ENCODE measurements around the gene TH.
"Not testable (repeated sequence)": the region's sequence is repeated elsewhere in the genome, so short reads cannot be mapped to it uniquely, and the experiment has no call there.

Gene TH

DNA sequence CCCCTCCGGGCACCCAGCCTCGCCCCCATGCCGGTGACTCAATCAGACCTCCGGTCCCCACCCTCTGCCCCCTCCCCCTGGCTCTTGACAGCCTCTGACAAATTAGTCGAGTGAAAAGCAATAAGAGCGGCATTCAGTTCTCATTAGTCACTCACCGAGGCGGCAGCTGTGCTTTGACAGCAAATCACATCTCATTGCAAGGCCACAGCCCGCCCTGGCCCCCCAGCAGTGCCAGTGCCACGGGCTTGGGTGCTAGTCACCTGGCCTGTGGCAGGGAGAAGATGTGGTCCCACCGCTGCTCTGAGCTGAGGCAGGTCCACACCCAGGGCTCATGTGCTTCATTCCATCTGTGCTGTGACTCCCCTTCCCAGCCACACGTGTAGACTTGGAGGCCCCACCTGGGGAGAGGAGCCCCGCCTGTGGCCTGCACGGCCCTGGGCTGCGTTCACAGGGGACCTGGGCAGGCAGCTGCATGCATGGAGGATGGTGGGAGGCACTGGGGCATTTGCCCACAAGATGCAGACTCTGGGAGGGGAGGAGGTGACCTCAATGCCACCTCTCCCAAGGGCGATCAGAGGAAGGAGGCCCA lies 7.4 kb upstream of the TH start:
- Histone ChIP-seq H3K9me2 (replicated peaks; ENCODE audit: insufficient read depth, low read length) (no peaks in the 10 kb centered on the region), H3K79me2 (ENCODE audit: low read length) (no peaks in the 10 kb centered on the region), H3K4me3 (ENCODE audit: low read length) (no peak overlapping the region), H3K9ac (ENCODE audit: low read length) (no peak overlapping the region), H3K4me1 (ENCODE audit: low read length) (no peaks in the 10 kb centered on the region), H3K4me2 (ENCODE audit: low read depth, low read length) (no peak overlapping the region), H4K20me1 (ENCODE audit: insufficient read depth, low read length) (no peaks in the 10 kb centered on the region), H3K27me3 (replicated peaks; ENCODE audit: insufficient read depth, low read length) (peaks cover 83% of the 10 kb centered on the region), H3K27ac (ENCODE audit: low read length) (no peak overlapping the region), H3F3A (ENCODE audit: insufficient read depth, low read length) (no peaks in the 10 kb centered on the region), H2AFZ (ENCODE audit: low read length) (no peak overlapping the region), H3K9me3 (replicated peaks; ENCODE audit: insufficient read depth, low read length) (no peaks in the 10 kb centered on the region), H3K36me3 (replicated peaks; ENCODE audit: insufficient read depth, low read length) (no peaks in the 10 kb centered on the region)
- TF ChIP-seq EZH2 (optimal IDR thresholded peaks at IDR 0.05; ENCODE audit: low read depth, low read length) (no peak), EZH2phosphoT487 (IDR thresholded peaks at IDR 0.05; ENCODE audit: low read length) (no peak)
- TF ChIP-seq, protein P1, sequence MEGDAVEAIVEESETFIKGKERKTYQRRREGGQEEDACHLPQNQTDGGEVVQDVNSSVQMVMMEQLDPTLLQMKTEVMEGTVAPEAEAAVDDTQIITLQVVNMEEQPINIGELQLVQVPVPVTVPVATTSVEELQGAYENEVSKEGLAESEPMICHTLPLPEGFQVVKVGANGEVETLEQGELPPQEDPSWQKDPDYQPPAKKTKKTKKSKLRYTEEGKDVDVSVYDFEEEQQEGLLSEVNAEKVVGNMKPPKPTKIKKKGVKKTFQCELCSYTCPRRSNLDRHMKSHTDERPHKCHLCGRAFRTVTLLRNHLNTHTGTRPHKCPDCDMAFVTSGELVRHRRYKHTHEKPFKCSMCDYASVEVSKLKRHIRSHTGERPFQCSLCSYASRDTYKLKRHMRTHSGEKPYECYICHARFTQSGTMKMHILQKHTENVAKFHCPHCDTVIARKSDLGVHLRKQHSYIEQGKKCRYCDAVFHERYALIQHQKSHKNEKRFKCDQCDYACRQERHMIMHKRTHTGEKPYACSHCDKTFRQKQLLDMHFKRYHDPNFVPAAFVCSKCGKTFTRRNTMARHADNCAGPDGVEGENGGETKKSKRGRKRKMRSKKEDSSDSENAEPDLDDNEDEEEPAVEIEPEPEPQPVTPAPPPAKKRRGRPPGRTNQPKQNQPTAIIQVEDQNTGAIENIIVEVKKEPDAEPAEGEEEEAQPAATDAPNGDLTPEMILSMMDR (IDR thresholded peaks at IDR 0.05; ENCODE audit: low read length), result no peak
- DNase-seq, result no peak

DNA sequence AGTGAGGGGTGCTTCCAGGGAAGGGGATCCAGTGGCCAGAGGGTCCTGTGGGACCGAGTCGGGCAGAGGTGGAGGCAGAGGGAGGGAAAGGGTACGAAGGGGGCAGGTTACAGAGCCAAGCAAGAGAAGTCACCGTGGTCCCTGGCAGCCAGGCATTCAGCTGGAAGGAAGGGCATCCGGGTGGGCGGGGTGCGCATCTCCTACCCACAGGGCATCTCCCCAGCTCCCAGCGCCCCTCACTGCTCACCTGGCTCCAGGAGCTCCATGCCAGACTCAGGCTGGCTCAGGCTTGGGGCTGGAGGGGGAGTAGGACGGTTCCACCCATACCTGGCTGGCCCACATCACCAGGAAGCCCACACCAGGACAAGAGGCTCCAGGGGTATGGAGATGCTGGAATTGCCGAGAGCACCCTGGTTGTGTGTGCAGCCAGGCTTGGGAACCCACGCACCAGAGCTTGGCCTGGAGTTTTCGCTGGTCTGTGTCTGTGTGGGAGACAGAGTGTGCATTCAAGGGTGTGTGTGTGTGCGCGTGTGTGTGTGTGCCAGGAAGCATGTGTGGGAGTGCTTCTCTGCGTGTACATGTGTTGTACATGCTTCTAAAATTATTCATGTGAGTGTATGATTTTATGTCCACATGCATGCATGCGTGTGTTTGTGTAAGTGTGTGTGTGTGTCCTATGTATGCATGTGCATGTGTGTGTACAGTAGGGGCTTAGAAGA lies 6.6 kb upstream of the TH start:
- not testable (repeated sequence) for H4K20me1 ChIP-seq (ENCODE audit: insufficient read depth, low read length); H3K9ac ChIP-seq (ENCODE audit: low read length); H3K36me3 ChIP-seq (replicated peaks; ENCODE audit: insufficient read depth, low read length); H3K79me2 ChIP-seq (ENCODE audit: low read length); H2AFZ ChIP-seq (ENCODE audit: low read length); H3K9me3 ChIP-seq (replicated peaks; ENCODE audit: insufficient read depth, low read length); H3K4me1 ChIP-seq (ENCODE audit: low read length); H3F3A ChIP-seq (ENCODE audit: insufficient read depth, low read length); H3K27ac ChIP-seq (ENCODE audit: low read length); H3K4me2 ChIP-seq (ENCODE audit: low read depth, low read length); H3K4me3 ChIP-seq (ENCODE audit: low read length); H3K9me2 ChIP-seq (replicated peaks; ENCODE audit: insufficient read depth, low read length); DNase-seq
- peaks cover 83% of the 10 kb centered on the region for H3K27me3 ChIP-seq (replicated peaks; ENCODE audit: insufficient read depth, low read length)

DNA sequence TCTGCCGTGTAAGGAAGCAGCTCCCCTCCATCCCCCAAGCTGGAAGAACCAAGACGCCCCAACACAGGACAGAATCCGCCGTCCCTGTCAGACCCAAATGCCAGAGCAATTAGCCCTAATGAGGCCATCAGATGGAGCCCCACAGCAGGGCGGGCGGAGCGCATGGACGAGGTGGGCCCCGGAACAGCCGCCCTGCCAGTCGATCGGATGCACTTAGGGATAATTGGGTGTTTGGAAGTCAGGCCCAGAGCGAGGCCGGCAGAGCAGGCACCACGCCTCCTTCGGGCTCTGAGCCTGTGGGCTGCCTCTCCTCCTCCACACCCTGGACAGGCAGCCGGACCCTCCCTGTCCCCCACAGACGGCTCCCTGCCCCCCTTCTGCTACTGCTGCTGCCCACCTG lies 5.5 kb upstream of the TH start:
- Histone ChIP-seq H2AFZ (ENCODE audit: low read length) (no peak overlapping the region), H3K9me2 (replicated peaks; ENCODE audit: insufficient read depth, low read length) (no peaks in the 10 kb centered on the region), H3K79me2 (ENCODE audit: low read length) (no peaks in the 10 kb centered on the region), H3F3A (ENCODE audit: insufficient read depth, low read length) (no peaks in the 10 kb centered on the region), H3K4me3 (ENCODE audit: low read length) (no peak overlapping the region), H4K20me1 (ENCODE audit: insufficient read depth, low read length) (no peaks in the 10 kb centered on the region), H3K27ac (ENCODE audit: low read length) (no peak overlapping the region), H3K27me3 (replicated peaks; ENCODE audit: insufficient read depth, low read length) (peaks cover 83% of the 10 kb centered on the region), H3K4me1 (ENCODE audit: low read length) (no peaks in the 10 kb centered on the region), H3K9ac (ENCODE audit: low read length) (no peak overlapping the region), H3K9me3 (replicated peaks; ENCODE audit: insufficient read depth, low read length) (no peaks in the 10 kb centered on the region), H3K36me3 (replicated peaks; ENCODE audit: insufficient read depth, low read length) (no peaks in the 10 kb centered on the region), H3K4me2 (ENCODE audit: low read depth, low read length) (no peak overlapping the region)
- TF ChIP-seq, protein P1 (IDR thresholded peaks at IDR 0.05; ENCODE audit: low read length), result no peak
- no peak for TF ChIP-seq EZH2phosphoT487 (IDR thresholded peaks at IDR 0.05; ENCODE audit: low read length)
- no peak for TF ChIP-seq EZH2 (optimal IDR thresholded peaks at IDR 0.05; ENCODE audit: low read depth, low read length)
- no peak for DNase-seq

DNA sequence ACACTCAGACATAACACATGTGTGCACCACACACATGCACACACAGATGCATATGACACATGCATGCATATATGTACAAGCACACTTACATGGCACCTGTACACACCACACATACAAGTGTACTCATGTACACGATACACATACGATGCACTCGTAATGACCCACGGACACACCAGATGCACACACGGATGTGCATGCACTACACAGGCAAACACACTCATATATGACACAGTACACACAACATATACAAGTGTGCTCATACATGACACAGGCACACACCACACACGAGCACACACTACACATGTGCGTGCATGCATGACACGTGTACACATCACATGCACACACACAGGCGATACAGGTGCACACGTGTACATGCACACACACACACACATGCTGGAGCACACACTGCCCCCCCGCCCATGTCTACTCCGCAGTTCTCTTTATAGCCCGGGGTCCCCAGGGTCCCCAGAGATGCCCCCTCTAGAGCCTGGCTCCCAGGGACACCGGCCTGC lies 4.8 kb upstream of the TH start:
- Histone ChIP-seq H3K27ac (ENCODE audit: low read length) (no peak overlapping the region), H3K27me3 (replicated peaks; ENCODE audit: insufficient read depth, low read length) (peaks cover 83% of the 10 kb centered on the region)
- DNase-seq, result no peak

More for the DNA sequence above, 4.8 kb upstream of the TH start:
- Histone ChIP-seq H3K79me2 (ENCODE audit: low read length) (no peaks in the 10 kb centered on the region), H2AFZ (ENCODE audit: low read length) (no peak overlapping the region), H4K20me1 (ENCODE audit: insufficient read depth, low read length) (no peaks in the 10 kb centered on the region), H3F3A (ENCODE audit: insufficient read depth, low read length) (no peaks in the 10 kb centered on the region), H3K36me3 (replicated peaks; ENCODE audit: insufficient read depth, low read length) (no peaks in the 10 kb centered on the region), H3K9ac (ENCODE audit: low read length) (no peak overlapping the region), H3K9me3 (replicated peaks; ENCODE audit: insufficient read depth, low read length) (no peaks in the 10 kb centered on the region), H3K4me1 (ENCODE audit: low read length) (no peaks in the 10 kb centered on the region), H3K4me3 (ENCODE audit: low read length) (no peak overlapping the region), H3K9me2 (replicated peaks; ENCODE audit: insufficient read depth, low read length) (no peaks in the 10 kb centered on the region), H3K4me2 (ENCODE audit: low read depth, low read length) (no peak overlapping the region)
- TF ChIP-seq EZH2phosphoT487 (IDR thresholded peaks at IDR 0.05; ENCODE audit: low read length), result no peak
- TF ChIP-seq EZH2 (optimal IDR thresholded peaks at IDR 0.05; ENCODE audit: low read depth, low read length), result no peak
- TF ChIP-seq, protein P1 (IDR thresholded peaks at IDR 0.05; ENCODE audit: low read length), result no peak

Data from MM.1S (cell line).